PC-9 (cell line): ENCODE measurements around the gene CYP39A1. TPM values are rescaled to one million over a fixed set of nuclear protein-coding genes. Genes with fewer than 3 reads are reported as not detected.

Experiments used
- BruUV-seq: library from RNA; stranded (reverse); fragments of 400-500 nt; replicated peaks from 2 replicates; lab custom pipeline; 2021; lab: Mats Ljungman, UMichigan
- CTCF ChIA-PET: fragments of 300-600 bp; sonication (Branson Sonifier 250); formaldehyde crosslinking; loops from one replicate; lab custom pipeline; 2022; ENCODE audit warnings: antibody characterized with exemption; lab: Charles Lee
- POLR2A ChIA-PET: fragments of 300-600 bp; sonication (Branson Sonifier 250); formaldehyde crosslinking; loops from one replicate; lab custom pipeline; 2022; ENCODE audit warnings: antibody characterized with exemption; ENCODE audit not compliant: unreplicated experiment; lab: Charles Lee
- DNase-seq, 2 experiments: peaks; one replicate each; pipeline versions ENCODE4 v3.0.0 to v3.0.0-alpha.2; 2015 to 2022; ENCODE audit warnings: mixed read lengths in 1 of 2
- H2AFZ ChIP-seq: fragments of 200-600 bp; sonication (generic); 2 replicates; pipeline ENCODE4 v1.8.1; 2017; ENCODE audit warnings: antibody characterized with exemption
- H3F3A ChIP-seq: fragments of 200-600 bp; sonication (generic); 2 replicates; pipeline ENCODE4 v1.8.1; 2017; ENCODE audit warnings: antibody characterized with exemption, mild to moderate bottlenecking, low read depth; ENCODE audit not compliant: insufficient read depth
- H3K27ac ChIP-seq: fragments of 200-600 bp; sonication (generic); 2 replicates; pipeline ENCODE4 v1.6.1; 2016; ENCODE audit warnings: mixed run types
- H3K27me3 ChIP-seq: fragments of 200-600 bp; sonication (generic); 2 replicates; pipeline ENCODE4 v1.6.1; 2016; ENCODE audit warnings: low read depth, mixed run types; ENCODE audit not compliant: insufficient read depth
- H3K36me3 ChIP-seq: fragments of 200-600 bp; sonication (generic); 2 replicates; pipeline ENCODE4 v1.6.1; 2016; ENCODE audit warnings: low read depth, mixed run types
- H3K4me1 ChIP-seq: fragments of 200-600 bp; sonication (generic); replicated peaks from 2 replicates; pipeline ENCODE4 v1.6.1; 2016; ENCODE audit warnings: mixed run types; ENCODE audit not compliant: insufficient read depth
- H3K4me2 ChIP-seq: fragments of 200-600 bp; sonication (generic); 2 replicates; pipeline ENCODE4 v1.6.1; 2017; ENCODE audit warnings: mixed run types
- H3K4me3 ChIP-seq: fragments of 200-600 bp; sonication (generic); 2 replicates; pipeline ENCODE4 v1.6.1; 2016; ENCODE audit warnings: mixed run types
- H3K79me2 ChIP-seq: fragments of 200-600 bp; sonication (generic); 2 replicates; pipeline ENCODE4 v1.6.1; 2017; ENCODE audit warnings: low read depth, mixed run types
- H3K9me2 ChIP-seq: fragments of 200-600 bp; sonication (generic); 2 replicates; pipeline ENCODE4 v1.8.1; 2017; ENCODE audit warnings: mild to moderate bottlenecking; ENCODE audit not compliant: insufficient read depth
- H3K9me3 ChIP-seq: fragments of 200-600 bp; sonication (generic); 2 replicates; pipeline ENCODE4 v1.8.1; 2016; ENCODE audit warnings: low read depth; ENCODE audit not compliant: insufficient read depth
- H4K20me1 ChIP-seq: fragments of 200-600 bp; sonication (generic); 2 replicates; pipeline ENCODE4 v1.8.1; 2017; ENCODE audit not compliant: insufficient read depth
- EZH2 ChIP-seq: fragments of 200-600 bp; sonication (generic); IDR thresholded peaks from 2 replicates; pipeline ENCODE4 v1.8.0; 2017; ENCODE audit warnings: antibody characterized with exemption, low read depth
- intact Hi-C: fragments of 100-400 bp; cut with micrococcal nuclease; formaldehyde crosslinking; loops from one replicate; pipeline ENCODE4 v1.10.0; 2022; ENCODE audit not compliant: unreplicated experiment
- total RNA-seq: library from RNA; stranded (reverse); gene quantifications from 2 replicates; pipeline ENCODE4 v1.2.3, GENCODE V29; 2021
- TF ChIP-seq, protein P1 (sequence below): fragments of 200-600 bp; sonication (generic); conservative IDR thresholded peaks from 2 replicates; pipeline ENCODE4 v1.6.1; 2017; ENCODE audit warnings: mixed run types, antibody characterized with exemption, mild to moderate bottlenecking, moderate library complexity

The CYP39A1 gene
- total RNA-seq, 1 experiment from 2014 or later = 5.6 TPM

DNA sequence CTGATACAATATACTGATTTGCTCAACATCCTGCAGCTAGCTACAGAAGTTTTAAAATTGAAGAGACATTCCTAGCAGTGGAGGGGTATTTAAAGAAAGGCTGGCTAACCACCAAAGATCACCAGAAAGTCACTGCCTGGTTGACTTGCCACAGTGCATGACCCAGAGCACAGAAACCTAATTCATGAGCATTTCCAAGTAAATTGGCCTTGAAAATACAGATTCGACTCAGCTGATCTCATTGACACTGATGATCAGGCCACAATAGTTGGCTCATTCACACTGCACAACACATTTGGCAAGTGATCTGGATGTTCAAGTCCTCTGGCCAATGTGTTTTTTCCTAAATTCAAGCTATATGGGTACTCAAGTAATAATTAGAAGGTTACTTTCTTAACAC is 21.8 kb upstream of the CYP39A1 start:
- H3K79me2 ChIP-seq = no peaks in the 10 kb centered on the region
- no peak overlapping the region for H3K4me2 ChIP-seq
- no peaks in the 10 kb centered on the region for H4K20me1 ChIP-seq
- CTCF ChIA-PET = no interaction called here
- BruUV-seq = no TSS peak
- no peak overlapping the region for H2AFZ ChIP-seq
- POLR2A ChIA-PET = no interaction called here
- no peaks in the 10 kb centered on the region for H3F3A ChIP-seq
- TF ChIP-seq EZH2 = no peak
- TF ChIP-seq, protein P1, sequence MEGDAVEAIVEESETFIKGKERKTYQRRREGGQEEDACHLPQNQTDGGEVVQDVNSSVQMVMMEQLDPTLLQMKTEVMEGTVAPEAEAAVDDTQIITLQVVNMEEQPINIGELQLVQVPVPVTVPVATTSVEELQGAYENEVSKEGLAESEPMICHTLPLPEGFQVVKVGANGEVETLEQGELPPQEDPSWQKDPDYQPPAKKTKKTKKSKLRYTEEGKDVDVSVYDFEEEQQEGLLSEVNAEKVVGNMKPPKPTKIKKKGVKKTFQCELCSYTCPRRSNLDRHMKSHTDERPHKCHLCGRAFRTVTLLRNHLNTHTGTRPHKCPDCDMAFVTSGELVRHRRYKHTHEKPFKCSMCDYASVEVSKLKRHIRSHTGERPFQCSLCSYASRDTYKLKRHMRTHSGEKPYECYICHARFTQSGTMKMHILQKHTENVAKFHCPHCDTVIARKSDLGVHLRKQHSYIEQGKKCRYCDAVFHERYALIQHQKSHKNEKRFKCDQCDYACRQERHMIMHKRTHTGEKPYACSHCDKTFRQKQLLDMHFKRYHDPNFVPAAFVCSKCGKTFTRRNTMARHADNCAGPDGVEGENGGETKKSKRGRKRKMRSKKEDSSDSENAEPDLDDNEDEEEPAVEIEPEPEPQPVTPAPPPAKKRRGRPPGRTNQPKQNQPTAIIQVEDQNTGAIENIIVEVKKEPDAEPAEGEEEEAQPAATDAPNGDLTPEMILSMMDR = no peak
- DNase-seq = no peak
- no peak overlapping the region for H3K4me3 ChIP-seq
- H3K9me2 ChIP-seq = no peaks in the 10 kb centered on the region; the same call in none of the 2 replicates
- intact Hi-C loops = no loop called here
- no peak overlapping the region for H3K27ac ChIP-seq
- no peaks in the 10 kb centered on the region for H3K36me3 ChIP-seq
- no peaks in the 10 kb centered on the region for H3K9me3 ChIP-seq
- no peaks in the 10 kb centered on the region for H3K4me1 ChIP-seq
- H3K27me3 ChIP-seq = no peaks in the 10 kb centered on the region

DNA sequence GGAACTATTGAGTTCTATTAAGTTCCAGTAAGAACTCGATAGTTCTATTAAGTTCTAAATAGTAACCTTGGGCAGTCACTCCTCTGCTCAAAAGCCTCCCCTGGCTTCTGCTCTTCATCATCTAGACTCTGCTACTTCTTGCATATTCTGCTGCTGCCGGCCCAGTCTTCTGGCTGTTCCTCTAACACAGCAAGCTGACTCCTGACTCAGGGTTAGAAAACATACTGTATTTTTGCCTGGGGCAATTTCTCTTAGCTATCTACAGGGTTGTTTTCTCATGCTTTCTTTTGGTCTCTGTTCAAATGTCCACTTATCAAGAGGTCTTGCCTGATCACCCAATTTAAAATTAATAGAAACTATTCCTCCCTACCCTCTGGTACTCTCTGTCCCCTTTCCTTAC is 14.8 kb upstream of the CYP39A1 start:
- H3K4me1 ChIP-seq = no peaks in the 10 kb centered on the region

DNA sequence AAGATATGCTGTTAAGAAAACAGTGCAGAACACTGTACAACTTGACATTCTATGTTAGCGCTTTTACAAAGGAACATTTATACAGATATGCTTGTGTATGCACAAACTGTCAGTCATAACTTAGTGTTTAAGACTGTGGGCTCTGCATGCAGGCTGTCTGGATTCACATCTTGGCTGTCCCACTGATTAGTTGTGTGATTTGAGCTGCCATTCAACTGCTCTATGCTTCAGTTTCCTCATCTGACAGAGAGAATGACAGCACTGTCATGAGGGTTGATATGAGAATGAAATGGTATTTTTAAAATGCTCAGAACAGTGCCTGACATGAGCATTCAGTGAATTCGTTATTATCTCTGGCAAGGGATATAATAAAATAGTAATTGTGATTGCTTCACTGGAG is 8.9 kb upstream of the CYP39A1 start:
- Histone ChIP-seq H3K9me2 (0 out of 2 replicates have a peak, but pooled peaks cover 3% of the 10 kb centered on the region), H3K36me3 (no peaks in the 10 kb centered on the region), H2AFZ (no peak overlapping the region), H3K9me3 (no peaks in the 10 kb centered on the region), H3K79me2 (no peaks in the 10 kb centered on the region), H3F3A (no peaks in the 10 kb centered on the region), H3K27ac (no peak overlapping the region), H3K4me3 (no peak overlapping the region), H4K20me1 (no peaks in the 10 kb centered on the region), H3K27me3 (no peaks in the 10 kb centered on the region), H3K4me1 (peaks cover 7% of the 10 kb centered on the region; the same call in 1 of the 2 replicates), H3K4me2 (no peak overlapping the region)
- no peak for TF ChIP-seq EZH2
- TF ChIP-seq, protein P1 = no peak
- DNase-seq = no peak
- POLR2A ChIA-PET = no interaction called here
- CTCF ChIA-PET = no interaction called here
- BruUV-seq = no TSS peak
- intact Hi-C loops = no loop called here

More for the DNA sequence above, 14.8 kb upstream of the CYP39A1 start:
- intact Hi-C loops = no loop called here
- Histone ChIP-seq H4K20me1 (no peaks in the 10 kb centered on the region), H2AFZ (no peak overlapping the region), H3K27ac (no peak overlapping the region), H3K9me2 (0 out of 2 replicates have a peak, but pooled peaks cover 5% of the 10 kb centered on the region), H3K27me3 (no peaks in the 10 kb centered on the region), H3K4me2 (no peak overlapping the region), H3K9me3 (no peaks in the 10 kb centered on the region), H3F3A (no peaks in the 10 kb centered on the region), H3K79me2 (no peaks in the 10 kb centered on the region), H3K4me3 (no peak overlapping the region), H3K36me3 (no peaks in the 10 kb centered on the region)
- TF ChIP-seq EZH2 = no peak
- TF ChIP-seq, protein P1 = no peak
- no peak for DNase-seq
- no TSS peak for BruUV-seq
- POLR2A ChIA-PET = interaction anchor here (0.6 kb wide), 1 partner anchor 268 kb away, joined by 3 read pairs; no protein-coding TSS in a partner anchor
- CTCF ChIA-PET = no interaction called here
